ENCODE results near the gene GTF2H4. TPM values are rescaled to one million over a fixed set of nuclear protein-coding genes. Genes with fewer than 3 reads are reported as not detected.
A peak's percentile ranks its signal among the peaks of the same experiment; 100 is the strongest.

GTF2H4 gene
- total and polyA plus RNA-seq, 10 of the 15 experiments (the other 5 are each of a cell fraction or from before 2014, with no cell fraction given): 1.1 to 43.8 (median 18.9) TPM

DNA sequence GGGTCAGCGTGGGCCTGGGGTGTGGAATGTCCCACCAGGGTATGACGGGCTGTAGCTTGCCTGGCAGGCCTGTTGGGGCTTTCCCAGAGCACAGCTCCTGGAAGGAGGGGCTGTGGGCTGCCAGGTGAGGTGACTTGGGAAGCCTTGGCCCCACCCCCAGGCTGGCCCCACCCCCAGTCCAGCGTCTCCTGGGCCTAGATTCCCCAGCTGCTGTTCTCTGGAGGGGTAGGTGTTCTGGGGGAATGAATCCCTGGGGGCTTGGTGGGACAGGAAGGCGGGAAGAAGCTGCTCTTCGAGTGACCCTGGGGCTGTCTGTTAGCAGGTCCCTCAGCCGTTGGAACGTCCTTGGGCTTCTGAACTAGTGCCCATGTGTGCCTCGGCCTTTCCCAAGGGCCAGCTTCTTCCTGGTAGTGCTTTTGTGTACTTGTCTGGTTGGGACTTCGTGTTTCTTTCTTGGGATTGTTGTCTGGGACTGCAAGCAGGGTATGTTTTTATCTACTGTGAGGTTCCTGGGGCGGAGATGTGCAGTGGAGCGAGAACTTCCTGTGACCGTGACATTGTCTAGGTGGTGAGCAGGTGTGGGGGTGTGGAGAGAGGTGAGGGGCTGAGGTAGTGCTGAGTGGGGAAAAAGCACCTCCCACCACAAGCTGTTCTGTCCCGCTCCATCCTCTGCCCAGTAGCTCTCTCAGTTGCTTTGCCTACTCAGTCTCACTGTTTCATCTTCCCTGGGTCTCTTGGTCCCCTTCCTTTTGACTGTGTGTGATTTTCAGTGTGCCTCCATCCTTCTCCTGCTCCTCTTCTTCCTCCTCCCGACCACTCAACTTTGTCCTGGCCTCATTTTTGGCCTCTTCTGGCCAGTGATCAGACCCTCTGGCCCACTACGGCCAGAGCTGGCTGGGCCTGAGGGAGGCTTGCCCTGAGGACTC, 25.0 kb upstream of the GTF2H4 start (continued):
- no peak for TF ChIP-seq SIX5 (IDR thresholded peaks at IDR 0.05; ENCODE audit: low read depth, low read length, severe bottlenecking)
- TF ChIP-seq HDGF (IDR thresholded peaks at IDR 0.05): peak; percentile 71; the same call in 1 of the 2 replicates
- peak; percentile 36; the same call in 1 of the 2 replicates for TF ChIP-seq RUNX3 (IDR thresholded peaks at IDR 0.05; ENCODE audit: low read length)
- TF ChIP-seq ATF7 (IDR thresholded peaks at IDR 0.05; ENCODE audit: low read depth): peak; percentile 41
- peak; percentile 28 to 57; a peak in 2 of 4 replicates for TF ChIP-seq BHLHE40 (IDR thresholded peaks at IDR 0.05; ENCODE audit: borderline replicate concordance in 1 of 2, low read depth in 2 of 2, low read length in 1 of 2)
- TF ChIP-seq NBN (IDR thresholded peaks at IDR 0.05): peak; percentile 76; the same call in 1 of the 2 replicates
- peak; percentile 51; the same call in 1 of the 2 replicates for TF ChIP-seq TCF12 (IDR thresholded peaks at IDR 0.05; ENCODE audit: low read depth, low read length)
- TF ChIP-seq TCF3 (IDR thresholded peaks at IDR 0.05; ENCODE audit: borderline replicate concordance, insufficient read depth, low read depth, low read length): 0 out of 2 replicates have a peak, but pooled peaks have one; percentile 29
- TF ChIP-seq PAX5 (IDR thresholded peaks at IDR 0.05; ENCODE audit: borderline replicate concordance, low read depth, low read length): peak; percentile 94
- TF ChIP-seq, protein P1, sequence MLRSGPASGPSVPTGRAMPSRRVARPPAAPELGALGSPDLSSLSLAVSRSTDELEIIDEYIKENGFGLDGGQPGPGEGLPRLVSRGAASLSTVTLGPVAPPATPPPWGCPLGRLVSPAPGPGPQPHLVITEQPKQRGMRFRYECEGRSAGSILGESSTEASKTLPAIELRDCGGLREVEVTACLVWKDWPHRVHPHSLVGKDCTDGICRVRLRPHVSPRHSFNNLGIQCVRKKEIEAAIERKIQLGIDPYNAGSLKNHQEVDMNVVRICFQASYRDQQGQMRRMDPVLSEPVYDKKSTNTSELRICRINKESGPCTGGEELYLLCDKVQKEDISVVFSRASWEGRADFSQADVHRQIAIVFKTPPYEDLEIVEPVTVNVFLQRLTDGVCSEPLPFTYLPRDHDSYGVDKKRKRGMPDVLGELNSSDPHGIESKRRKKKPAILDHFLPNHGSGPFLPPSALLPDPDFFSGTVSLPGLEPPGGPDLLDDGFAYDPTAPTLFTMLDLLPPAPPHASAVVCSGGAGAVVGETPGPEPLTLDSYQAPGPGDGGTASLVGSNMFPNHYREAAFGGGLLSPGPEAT (IDR thresholded peaks at IDR 0.05; ENCODE audit: low read depth): 0 out of 2 replicates have a peak, but pooled peaks have one; percentile 26
- TF ChIP-seq POLR2AphosphoS5 (IDR thresholded peaks at IDR 0.05; ENCODE audit: low read length): peak; percentile 38; the same call in 1 of the 2 replicates
- TF ChIP-seq EED (IDR thresholded peaks at IDR 0.05; ENCODE audit: low read depth): peak; percentile 18
- TF ChIP-seq, protein P2, sequence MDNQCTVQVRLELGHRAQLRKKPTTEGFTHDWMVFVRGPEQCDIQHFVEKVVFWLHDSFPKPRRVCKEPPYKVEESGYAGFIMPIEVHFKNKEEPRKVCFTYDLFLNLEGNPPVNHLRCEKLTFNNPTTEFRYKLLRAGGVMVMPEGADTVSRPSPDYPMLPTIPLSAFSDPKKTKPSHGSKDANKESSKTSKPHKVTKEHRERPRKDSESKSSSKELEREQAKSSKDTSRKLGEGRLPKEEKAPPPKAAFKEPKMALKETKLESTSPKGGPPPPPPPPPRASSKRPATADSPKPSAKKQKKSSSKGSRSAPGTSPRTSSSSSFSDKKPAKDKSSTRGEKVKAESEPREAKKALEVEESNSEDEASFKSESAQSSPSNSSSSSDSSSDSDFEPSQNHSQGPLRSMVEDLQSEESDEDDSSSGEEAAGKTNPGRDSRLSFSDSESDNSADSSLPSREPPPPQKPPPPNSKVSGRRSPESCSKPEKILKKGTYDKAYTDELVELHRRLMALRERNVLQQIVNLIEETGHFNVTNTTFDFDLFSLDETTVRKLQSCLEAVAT (IDR thresholded peaks at IDR 0.05): peak; percentile 78
- TF ChIP-seq, protein P3, sequence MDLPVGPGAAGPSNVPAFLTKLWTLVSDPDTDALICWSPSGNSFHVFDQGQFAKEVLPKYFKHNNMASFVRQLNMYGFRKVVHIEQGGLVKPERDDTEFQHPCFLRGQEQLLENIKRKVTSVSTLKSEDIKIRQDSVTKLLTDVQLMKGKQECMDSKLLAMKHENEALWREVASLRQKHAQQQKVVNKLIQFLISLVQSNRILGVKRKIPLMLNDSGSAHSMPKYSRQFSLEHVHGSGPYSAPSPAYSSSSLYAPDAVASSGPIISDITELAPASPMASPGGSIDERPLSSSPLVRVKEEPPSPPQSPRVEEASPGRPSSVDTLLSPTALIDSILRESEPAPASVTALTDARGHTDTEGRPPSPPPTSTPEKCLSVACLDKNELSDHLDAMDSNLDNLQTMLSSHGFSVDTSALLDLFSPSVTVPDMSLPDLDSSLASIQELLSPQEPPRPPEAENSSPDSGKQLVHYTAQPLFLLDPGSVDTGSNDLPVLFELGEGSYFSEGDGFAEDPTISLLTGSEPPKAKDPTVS (IDR thresholded peaks at IDR 0.05; ENCODE audit: low read depth, low read length): no peak
- 0 out of 2 replicates have a peak, but pooled peaks have one; percentile 20 for TF ChIP-seq MTA2 (IDR thresholded peaks at IDR 0.05; ENCODE audit: low read depth)
- peak in 1 of 2 experiments; percentile 50; a peak in 1 of 3 replicates for TF ChIP-seq EGR1 (IDR thresholded peaks at IDR 0.05; ENCODE audit: borderline replicate concordance in 1 of 2, low read depth in 2 of 2, low read length in 2 of 2)
- peak; percentile 5 to 21; a peak in 3 of 4 replicates for TF ChIP-seq IKZF2 (IDR thresholded peaks at IDR 0.05)
- peak; percentile 59 for TF ChIP-seq MEF2B (IDR thresholded peaks at IDR 0.05; ENCODE audit: partially characterized antibody, poor library complexity, severe bottlenecking)
- 0 out of 2 replicates have a peak, but pooled peaks have one; percentile 9 for TF ChIP-seq TARDBP (IDR thresholded peaks at IDR 0.05; ENCODE audit: borderline replicate concordance)
- no peak for TF ChIP-seq NR2F1 (conservative IDR thresholded peaks at IDR 0.05)
- no peak for TF ChIP-seq CEBPB (IDR thresholded peaks at IDR 0.05; ENCODE audit: borderline replicate concordance in 1 of 2, low read depth in 2 of 2, low read length in 2 of 2)
